GM21786 (cell line): ENCODE measurements around the gene TNFSF15.
A peak's percentile ranks its signal among the peaks of the same experiment; 100 is the strongest.

Experiments
- ATAC-seq: cut with Tn5 transposase; IDR thresholded peaks from one replicate; pipeline ENCODE4 v1.9.1; 2021; ENCODE audit not compliant: unreplicated experiment

TNFSF15 gene

GRCh38 chr9:114805670-114806525 is at the start of gene TNFSF15:
TSS of gene TNFSF15 (minus strand) at chr9:114806039. CDS start at chr9:114806012, 27 bp downstream.
- peak; percentile 86 for ATAC-seq

GRCh38 chr9:114855488-114855887 is 49.6 kb upstream of the TNFSF15 start:
- no peak for ATAC-seq

- no peak for ATAC-seq
These were observed 49.0 kb upstream of the TNFSF15 start for GRCh38 chr9:114854736-114855355.

- ATAC-seq: no peak
These were observed 47.4 kb upstream of the TNFSF15 start for GRCh38 chr9:114853071-114853855.

GRCh38 chr9:114852050-114852594 is 46.3 kb upstream of the TNFSF15 start:
- ATAC-seq: no peak

GRCh38 chr9:114851306-114851705 is 45.5 kb upstream of the TNFSF15 start:
- no peak for ATAC-seq

GRCh38 chr9:114850871-114851270 is 45.0 kb upstream of the TNFSF15 start:
- no peak for ATAC-seq

GRCh38 chr9:114849450-114849849 is 43.6 kb upstream of the TNFSF15 start:
- ATAC-seq: no peak

- ATAC-seq: no peak
These were observed 41.9 kb upstream of the TNFSF15 start for GRCh38 chr9:114847492-114848417.

GRCh38 chr9:114845373-114845772 is 39.5 kb upstream of the TNFSF15 start:
- ATAC-seq: no peak

GRCh38 chr9:114844766-114845165 is 38.9 kb upstream of the TNFSF15 start:
- ATAC-seq: no peak

- no peak for ATAC-seq
These were observed 32.1 kb upstream of the TNFSF15 start for GRCh38 chr9:114837923-114838322.

GRCh38 chr9:114836769-114837168 is 30.9 kb upstream of the TNFSF15 start:
- no peak for ATAC-seq

GRCh38 chr9:114834386-114834785 is 28.5 kb upstream of the TNFSF15 start:
- ATAC-seq: no peak

- ATAC-seq: no peak
These were observed 24.7 kb upstream of the TNFSF15 start for GRCh38 chr9:114830546-114830945.

- no peak for ATAC-seq
These were observed 24.0 kb upstream of the TNFSF15 start for GRCh38 chr9:114829574-114830440.

GRCh38 chr9:114828303-114828650 is 22.4 kb upstream of the TNFSF15 start:
- ATAC-seq: no peak

GRCh38 chr9:114827641-114828302 is 21.9 kb upstream of the TNFSF15 start:
- ATAC-seq: no peak

- no peak for ATAC-seq
These were observed 20.6 kb upstream of the TNFSF15 start for GRCh38 chr9:114826431-114826830.
